Stomach (tissue), 9 donors: ENCODE measurements around the gene FLT1. TPM values are rescaled to one million over a fixed set of nuclear protein-coding genes. Genes with fewer than 3 reads are reported as not detected.

Experiments used
- DNase-seq, 2 donors: peaks; one replicate each; pipeline versions ENCODE4 v3.0.0 to v3.0.0-alpha.2; 2013 to 2019
- H3K27ac ChIP-seq, 5 donors: fragments of 200-600 bp in 4 of 5; sonication (generic) in 4 of 5; one replicate each; pipeline ENCODE4 v1.5.1; 2013 to 2019; ENCODE audit warnings: mild to moderate bottlenecking in 1 of 5, moderate library complexity in 1 of 5
- H3K27me3 ChIP-seq, 3 donors: fragments of 200-600 bp; sonication (generic); one replicate each; pipeline ENCODE4 v1.5.1; 2017 to 2019; ENCODE audit warnings: mixed run types in 1 of 3
- H3K36me3 ChIP-seq, 4 donors: fragments of 200-600 bp; sonication (generic); 1 replicate in 3 of 4; 2 replicates in 1 of 4; pipeline ENCODE4 v1.5.1; 2016 to 2019
- H3K4me1 ChIP-seq, 4 donors: fragments of 200-600 bp; sonication (generic); one replicate each; pipeline ENCODE4 v1.5.1; 2016 to 2019
- H3K4me3 ChIP-seq, 4 donors: fragments of 200-600 bp; sonication (generic) in 3 of 4; one replicate each; pipeline ENCODE4 v1.5.1; 2016 to 2019; ENCODE audit warnings: mild to moderate bottlenecking in 1 of 4
- H3K9me3 ChIP-seq, 4 donors: fragments of 200-600 bp; sonication (generic); one replicate each; pipeline ENCODE4 v1.5.1; 2016 to 2019
- EP300 ChIP-seq: sonication (generic); formaldehyde crosslinking; IDR thresholded peaks from one replicate; pipeline ENCODE4 v1.6.1; 2017; ENCODE audit warnings: antibody characterized with exemption
- POLR2A ChIP-seq, 4 donors: fragments of 450-650 bp; IDR thresholded peaks; one replicate each; pipeline ENCODE4 v1.6.1; 2016; ENCODE audit warnings: antibody characterized with exemption in 4 of 4, control low read depth in 2 of 4, mild to moderate bottlenecking in 1 of 4, moderate library complexity in 1 of 4
- POLR2AphosphoS5 ChIP-seq, 3 donors: sonication (generic); formaldehyde crosslinking; IDR thresholded peaks; one replicate each; pipeline ENCODE4 v1.6.1; 2016; ENCODE audit warnings: antibody characterized with exemption in 3 of 3
- WGBS, 5 donors: extraction: QIAGEN DNeasy Blood & Tissue Kit in 3 of 5; methylation state at CpG; one replicate each; pipeline versions ENCODE4 v1.1.5 to v1.1.7; 2013 to 2018; 5-methylcytosine and 5-hydroxymethylcytosine counted together
- intact Hi-C: fragments of 100-400 bp; cut with DNase I; formaldehyde crosslinking; loops from one replicate; pipeline ENCODE4 v1.15.1; 2023; ENCODE audit warnings: low total_unique reads
- polyA plus RNA-seq, 3 donors: library from polyadenylated mRNA; stranded (reverse); fragments of 200-250 nt; gene quantifications; one replicate each; pipeline ENCODE4 v1.2.3, GENCODE V29; 2013
- total RNA-seq, 5 donors: library from RNA; depleted of rRNA; stranded (reverse); fragments of >200 nt; gene quantifications; one replicate each; pipeline versions ENCODE4 v1.1.0 to v1.2.3, GENCODE V29; 2014 to 2016
- TF ChIP-seq, protein P1 (sequence below), 7 experiments: fragments of 450-650 bp in 4 of 7; fragments of 200-600 bp in 3 of 7; sonication (generic) in 3 of 7; IDR thresholded peaks; one replicate each; pipeline ENCODE4 v1.5.1; 2016 to 2019; ENCODE audit warnings: antibody characterized with exemption in 7 of 7, control low read depth in 2 of 7, mild to moderate bottlenecking in 1 of 7
- donor health status: healthy with polysubstance abuse.
- donor health status: Bipolar disorder and iron deficiency.
- donor health status: healthy.

The FLT1 gene
- total and polyA plus RNA-seq, 8 donors: 1.00 to 41.9 (median 3.6) TPM; not detected in 1

DNA sequence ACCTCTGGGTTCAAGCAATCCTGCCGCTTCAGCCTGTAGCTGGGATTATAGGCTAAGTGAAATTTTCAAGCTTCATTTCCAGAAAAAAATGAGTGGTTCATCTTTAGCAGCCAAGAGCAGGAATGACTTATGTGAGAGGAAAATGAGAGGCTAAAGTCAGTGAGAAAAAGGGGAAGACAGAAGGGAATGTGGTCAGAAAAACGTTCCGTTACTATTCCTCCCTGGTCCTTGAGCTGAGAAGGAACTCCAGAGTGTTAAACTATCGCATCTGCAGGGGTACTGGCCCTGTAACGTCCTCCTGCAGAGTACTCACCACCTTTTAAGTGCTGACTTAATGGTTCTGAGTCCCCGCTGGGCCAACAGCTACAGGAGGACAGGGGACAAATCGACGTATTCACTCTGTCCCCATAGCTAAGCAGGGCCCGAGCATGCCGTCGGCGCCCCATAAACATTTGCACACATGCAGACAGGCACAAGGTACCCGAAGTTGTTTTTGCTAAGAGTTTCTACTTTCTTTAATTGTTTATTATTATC, 88.1 kb downstream of the FLT1 start:
- 74 to 81% (median 78%) methylated on average over 13 of the region's 13 CpGs for WGBS, 5 donors

DNA sequence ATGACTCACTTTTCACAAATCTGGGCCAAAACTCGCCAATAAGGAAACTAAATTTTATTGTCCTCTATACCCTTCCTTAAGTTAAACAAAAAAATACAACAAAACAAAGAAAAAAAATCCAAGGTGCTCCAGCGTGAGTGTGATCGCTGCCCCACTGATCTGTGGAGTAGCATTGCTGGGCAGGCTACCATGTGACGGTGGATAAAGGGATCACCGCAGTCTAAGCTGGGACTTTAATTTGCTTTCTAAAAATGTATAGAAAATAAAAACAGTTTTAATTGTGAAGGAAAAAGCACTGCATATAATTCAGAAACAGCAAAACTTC, 92.9 kb downstream of the FLT1 start:
- Histone ChIP-seq H3K4me1 (no peaks in the 10 kb centered on the region), H3K4me3 (no peak overlapping the region), H3K27ac (no peak overlapping the region), H3K36me3 (no peaks in the 10 kb centered on the region), H3K27me3 (peaks cover 0 to 13% (median 0%) of the 10 kb centered on the region in 3 donors), H3K9me3 (no peaks in the 10 kb centered on the region)
- 60 to 79% (median 74%) methylated on average over 5 of the region's 5 CpGs for WGBS, 5 donors
- intact Hi-C loops: no loop called here
- DNase-seq: no peak
- TF ChIP-seq, protein P1, sequence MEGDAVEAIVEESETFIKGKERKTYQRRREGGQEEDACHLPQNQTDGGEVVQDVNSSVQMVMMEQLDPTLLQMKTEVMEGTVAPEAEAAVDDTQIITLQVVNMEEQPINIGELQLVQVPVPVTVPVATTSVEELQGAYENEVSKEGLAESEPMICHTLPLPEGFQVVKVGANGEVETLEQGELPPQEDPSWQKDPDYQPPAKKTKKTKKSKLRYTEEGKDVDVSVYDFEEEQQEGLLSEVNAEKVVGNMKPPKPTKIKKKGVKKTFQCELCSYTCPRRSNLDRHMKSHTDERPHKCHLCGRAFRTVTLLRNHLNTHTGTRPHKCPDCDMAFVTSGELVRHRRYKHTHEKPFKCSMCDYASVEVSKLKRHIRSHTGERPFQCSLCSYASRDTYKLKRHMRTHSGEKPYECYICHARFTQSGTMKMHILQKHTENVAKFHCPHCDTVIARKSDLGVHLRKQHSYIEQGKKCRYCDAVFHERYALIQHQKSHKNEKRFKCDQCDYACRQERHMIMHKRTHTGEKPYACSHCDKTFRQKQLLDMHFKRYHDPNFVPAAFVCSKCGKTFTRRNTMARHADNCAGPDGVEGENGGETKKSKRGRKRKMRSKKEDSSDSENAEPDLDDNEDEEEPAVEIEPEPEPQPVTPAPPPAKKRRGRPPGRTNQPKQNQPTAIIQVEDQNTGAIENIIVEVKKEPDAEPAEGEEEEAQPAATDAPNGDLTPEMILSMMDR (IDR thresholded peaks at IDR 0.05): no peak
- no peak for TF ChIP-seq POLR2AphosphoS5 (IDR thresholded peaks at IDR 0.05)
- TF ChIP-seq EP300: no peak
- TF ChIP-seq POLR2A (IDR thresholded peaks at IDR 0.05): no peak

More for the DNA sequence above, 88.1 kb downstream of the FLT1 start:
- no peak overlapping the region for H3K27ac ChIP-seq
- H3K27me3 ChIP-seq: peaks cover 0 to 13% (median 0%) of the 10 kb centered on the region in 3 donors
- no peak overlapping the region for H3K4me3 ChIP-seq
- H3K36me3 ChIP-seq: no peaks in the 10 kb centered on the region
- no peak for TF ChIP-seq POLR2A (IDR thresholded peaks at IDR 0.05)
- TF ChIP-seq POLR2AphosphoS5 (IDR thresholded peaks at IDR 0.05): no peak
- TF ChIP-seq EP300: no peak
- TF ChIP-seq, protein P1 (IDR thresholded peaks at IDR 0.05): no peak
- H3K9me3 ChIP-seq: no peaks in the 10 kb centered on the region
- DNase-seq: no peak
- intact Hi-C loops: no loop called here
- peaks cover 0 to 5% (median 0%) of the 10 kb centered on the region in 4 donors for H3K4me1 ChIP-seq

DNA sequence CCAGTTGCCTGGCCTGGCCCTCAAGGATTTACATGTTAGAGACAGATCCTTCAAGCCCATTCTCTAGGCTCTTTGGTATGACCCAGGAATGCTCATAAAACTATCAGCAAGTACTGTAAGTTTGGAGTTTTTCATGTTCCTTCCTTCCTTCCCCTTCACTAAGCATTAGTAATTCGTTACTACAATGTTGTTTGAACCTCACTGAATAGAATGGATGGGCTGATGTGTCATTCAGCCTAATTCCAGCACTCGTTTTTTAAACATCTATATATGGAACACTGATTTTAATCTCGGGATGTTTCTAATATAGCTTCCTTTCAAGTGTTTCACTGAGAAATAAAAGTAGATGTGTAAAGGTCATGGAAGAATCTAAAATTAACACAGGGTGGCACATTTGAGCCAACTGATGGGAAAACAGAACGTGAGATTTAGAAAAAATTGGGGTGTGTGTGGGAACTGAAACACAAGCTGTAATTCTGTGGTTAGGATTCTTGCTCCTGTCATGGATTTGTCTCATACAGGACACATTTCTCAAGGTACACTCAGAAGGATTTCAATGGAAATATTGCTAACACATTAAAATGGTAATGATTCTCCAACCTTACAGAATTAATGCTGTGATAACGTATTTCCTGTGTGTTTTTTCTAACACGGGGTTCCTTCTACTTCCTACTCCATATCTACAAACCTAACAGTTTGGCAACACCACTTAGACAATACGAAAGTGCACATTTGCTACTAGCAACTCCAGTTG, 93.4 kb downstream of the FLT1 start:
- no peaks in the 10 kb centered on the region for H3K36me3 ChIP-seq
- H3K4me3 ChIP-seq: no peak overlapping the region
- no peaks in the 10 kb centered on the region for H3K9me3 ChIP-seq
- intact Hi-C loops: no loop called here
- no peaks in the 10 kb centered on the region for H3K4me1 ChIP-seq
- DNase-seq: no peak
- peaks cover 0 to 13% (median 0%) of the 10 kb centered on the region in 3 donors for H3K27me3 ChIP-seq
- TF ChIP-seq POLR2A (IDR thresholded peaks at IDR 0.05): no peak
- TF ChIP-seq EP300: no peak
- TF ChIP-seq POLR2AphosphoS5 (IDR thresholded peaks at IDR 0.05): no peak
- TF ChIP-seq, protein P1 (IDR thresholded peaks at IDR 0.05): no peak
- H3K27ac ChIP-seq: no peak overlapping the region
- 37 to 49% (median 43%) methylated on average over 7 of the region's 7 CpGs for WGBS, 5 donors

DNA sequence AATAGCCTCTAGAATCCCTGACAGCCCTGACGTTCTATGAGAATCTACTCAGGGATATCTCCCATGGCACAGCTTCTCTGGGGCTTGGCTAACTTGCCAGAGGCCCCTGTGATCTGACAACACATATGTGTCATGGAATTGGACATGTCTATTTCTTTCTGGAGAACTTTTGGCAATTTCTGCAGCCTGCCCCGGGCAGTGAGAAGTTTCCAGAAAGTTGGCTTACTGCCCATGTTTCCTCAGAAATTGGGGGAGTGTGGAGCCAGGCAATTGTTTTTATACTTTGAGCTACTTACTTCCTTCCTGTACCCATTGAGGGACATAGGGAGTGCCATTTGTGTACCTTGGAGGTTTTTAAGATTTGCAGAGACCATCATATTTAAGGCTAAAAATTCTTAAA, 98.9 kb downstream of the FLT1 start:
- no peaks in the 10 kb centered on the region for H3K9me3 ChIP-seq
- H3K4me1 ChIP-seq: no peaks in the 10 kb centered on the region
- H3K36me3 ChIP-seq: no peaks in the 10 kb centered on the region
- no peak overlapping the region for H3K4me3 ChIP-seq
- peaks cover 0 to 9% (median 0%) of the 10 kb centered on the region in 3 donors for H3K27me3 ChIP-seq
- WGBS, 5 donors: 48 to 63% (median 57%) methylated on average over 2 of the region's 2 CpGs
- H3K27ac ChIP-seq: no peak overlapping the region
- intact Hi-C loops: no loop called here
- no peak for DNase-seq
- TF ChIP-seq POLR2AphosphoS5 (IDR thresholded peaks at IDR 0.05) (no peak), POLR2A (IDR thresholded peaks at IDR 0.05) (no peak)

DNA sequence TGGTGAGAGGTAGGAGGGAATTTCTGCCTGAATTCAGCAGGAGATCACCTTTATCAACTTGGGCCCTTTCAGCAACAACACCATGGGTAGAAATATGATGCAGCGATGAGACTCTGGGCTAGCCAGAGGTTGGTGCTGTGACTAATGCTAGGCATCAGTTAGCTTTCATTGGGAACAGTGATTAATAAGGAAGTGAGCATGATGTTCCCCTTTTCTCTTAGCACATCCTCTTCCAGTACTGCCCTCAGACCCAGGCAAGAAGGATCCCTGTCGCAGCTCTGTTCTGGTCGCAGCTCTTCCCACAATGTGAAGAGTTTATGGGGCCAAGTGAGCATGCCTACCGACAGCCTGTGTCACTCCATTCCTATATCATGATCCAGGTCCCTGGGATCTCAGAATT, 100.5 kb downstream of the FLT1 start:
- Histone ChIP-seq H3K9me3 (no peaks in the 10 kb centered on the region), H3K4me3 (no peak overlapping the region), H3K27me3 (peaks cover 0 to 12% (median 0%) of the 10 kb centered on the region in 3 donors), H3K36me3 (no peaks in the 10 kb centered on the region), H3K27ac (no peak overlapping the region), H3K4me1 (no peaks in the 10 kb centered on the region)
- 69 to 95% (median 87%) methylated on average over 4 of the region's 4 CpGs for WGBS, 5 donors
- no peak for TF ChIP-seq POLR2A (IDR thresholded peaks at IDR 0.05)
- TF ChIP-seq EP300: no peak
- TF ChIP-seq, protein P1 (IDR thresholded peaks at IDR 0.05): no peak
- TF ChIP-seq POLR2AphosphoS5 (IDR thresholded peaks at IDR 0.05): no peak
- intact Hi-C loops: no loop called here
- DNase-seq: no peak
